ENCODE measurements around the gene TP53I13. TPM values are rescaled to one million over a fixed set of nuclear protein-coding genes. Genes with fewer than 3 reads are reported as not detected.
A peak's percentile ranks its signal among the peaks of the same experiment; 100 is the strongest.

Gene TP53I13
- total and polyA plus RNA-seq, 2 of the 13 experiments (the other 11 are each of a cell fraction or from before 2014, with no cell fraction given): 16.9 to 25.7 TPM

GRCh38 chr17:29614349-29615047, 46.0 kb downstream of the TP53I13 start:
- no peak for FAIRE-seq
- no peaks in the 10 kb centered on the region for H3K9me3 ChIP-seq (ENCODE audit: low read length)
- ChIA-PET POLR2A (interaction anchor here (1.0 to 1.5 kb wide), 5 partner anchors 14 to 146 kb away, joined by 3 to 9 read pairs (median 4); partner anchors contain the start of genes ABHD15 and ANKRD13B), CTCF (ENCODE audit: low intra/inter-chr PET ratio, low total read pairs) (interaction anchor here (2.3 kb wide), 1 partner anchor 35 kb away, joined by 13 read pairs; no protein-coding TSS in a partner anchor)
- no peak for DNase-seq (ENCODE audit: low spot score)
- BruUV-seq (replicated peaks): no TSS peak
- peaks cover 51% of the 10 kb centered on the region for H3K4me1 ChIP-seq (ENCODE audit: insufficient read depth, low read length)
- in situ Hi-C loops (cut with HindIII; ENCODE audit: extremely low pct_ligation_motif_present, low pct_unique_long_range_greater_than_20kb): loop anchor here (5.0 kb wide), 1 partner anchor 32 kb away; no protein-coding TSS in a partner anchor
- peaks cover 0 to 55% of the 10 kb centered on the region in 2 experiments; a peak in 3 of 5 replicates for H3K27me3 ChIP-seq (ENCODE audit: control insufficient read depth in 1 of 2, insufficient read depth in 2 of 2, low read length in 2 of 2)
- no peaks in the 10 kb centered on the region for H3K79me2 ChIP-seq (ENCODE audit: insufficient read depth, low read length)
- TF ChIP-seq ZNF260 (CRISPR knock-in tag; IDR thresholded peaks at IDR 0.05; ENCODE audit: borderline replicate concordance, low read depth) (no peak), ZFY (CRISPR knock-in tag; IDR thresholded peaks at IDR 0.05) (0 out of 2 replicates have a peak, but pooled peaks have one; percentile 8)
- ATAC-seq: no peak
- H3K4me3 ChIP-seq (replicated peaks in 1 of 3; ENCODE audit: insufficient read depth in 1 of 3, low read depth in 2 of 3, low read length in 3 of 3): peak overlapping the region in 2 of 3 experiments; percentile 31 to 75; a peak in 3 of 6 replicates
- no peak overlapping the region for H3K27ac ChIP-seq (ENCODE audit: extremely low read length, insufficient read depth, low read length)
- peak overlapping the region; percentile 97 for H3K4me2 ChIP-seq (ENCODE audit: low read depth, low read length)
- intact Hi-C loops (cut with micrococcal nuclease; ENCODE audit: unreplicated experiment): no loop called here
- no peak overlapping the region for H3K9ac ChIP-seq (ENCODE audit: insufficient read depth, low read depth, low read length)
- H4K20me1 ChIP-seq (ENCODE audit: insufficient read depth, low read length): no peaks in the 10 kb centered on the region
- no peaks in the 10 kb centered on the region for H3K36me3 ChIP-seq (replicated peaks in 1 of 2; ENCODE audit: control insufficient read depth in 1 of 2, insufficient read depth in 2 of 2, low read length in 2 of 2)
- H2AFZ ChIP-seq (ENCODE audit: low read length): no peak overlapping the region
- 28% methylated on average over 13 of the region's 16 CpGs for WGBS (ENCODE audit: low lambda C conversion rate)

DNA sequence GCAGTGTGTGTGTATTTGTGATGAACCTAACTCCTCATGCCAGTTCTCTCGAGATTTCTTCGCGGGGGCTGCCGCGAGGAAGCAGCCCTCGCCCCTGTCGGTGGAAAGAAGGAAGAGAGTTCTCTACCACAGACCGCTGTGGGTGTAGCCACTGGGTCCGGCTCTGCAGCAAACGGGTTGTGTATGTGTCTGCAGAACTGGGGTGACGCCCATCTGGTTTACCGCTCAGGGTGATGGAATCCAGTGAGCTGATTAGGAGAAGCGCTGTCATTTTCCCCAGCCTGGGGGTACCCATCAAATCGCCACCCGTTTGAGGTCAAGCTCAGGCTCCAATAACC, 46.5 kb downstream of the TP53I13 start:
- intact Hi-C loops (cut with micrococcal nuclease; ENCODE audit: unreplicated experiment): no loop called here
- ATAC-seq: no peak
- CTCF ChIA-PET (ENCODE audit: low intra/inter-chr PET ratio, low total read pairs): no interaction called here
- no peak for TF ChIP-seq REL (CRISPR knock-in tag; conservative IDR thresholded peaks at IDR 0.05)
- TF ChIP-seq MTA1 (CRISPR knock-in tag; IDR thresholded peaks at IDR 0.05; ENCODE audit: borderline replicate concordance): 0 out of 2 replicates have a peak, but pooled peaks have one; percentile 21
- no peak for TF ChIP-seq SKIL (CRISPR knock-in tag; IDR thresholded peaks at IDR 0.05; ENCODE audit: borderline replicate concordance)
- peak; percentile 67; the same call in 1 of the 2 replicates for TF ChIP-seq CHD2 (IDR thresholded peaks at IDR 0.05; ENCODE audit: low read depth, low read length)
- TF ChIP-seq SP4 (CRISPR knock-in tag; IDR thresholded peaks at IDR 0.05): no peak
- TF ChIP-seq GFI1 (CRISPR knock-in tag; IDR thresholded peaks at IDR 0.05; ENCODE audit: borderline replicate concordance): no peak
- 0 out of 2 replicates have a peak, but pooled peaks have one; percentile 36 for TF ChIP-seq KLF12 (CRISPR knock-in tag; IDR thresholded peaks at IDR 0.05; ENCODE audit: borderline replicate concordance)
- TF ChIP-seq, protein P1, sequence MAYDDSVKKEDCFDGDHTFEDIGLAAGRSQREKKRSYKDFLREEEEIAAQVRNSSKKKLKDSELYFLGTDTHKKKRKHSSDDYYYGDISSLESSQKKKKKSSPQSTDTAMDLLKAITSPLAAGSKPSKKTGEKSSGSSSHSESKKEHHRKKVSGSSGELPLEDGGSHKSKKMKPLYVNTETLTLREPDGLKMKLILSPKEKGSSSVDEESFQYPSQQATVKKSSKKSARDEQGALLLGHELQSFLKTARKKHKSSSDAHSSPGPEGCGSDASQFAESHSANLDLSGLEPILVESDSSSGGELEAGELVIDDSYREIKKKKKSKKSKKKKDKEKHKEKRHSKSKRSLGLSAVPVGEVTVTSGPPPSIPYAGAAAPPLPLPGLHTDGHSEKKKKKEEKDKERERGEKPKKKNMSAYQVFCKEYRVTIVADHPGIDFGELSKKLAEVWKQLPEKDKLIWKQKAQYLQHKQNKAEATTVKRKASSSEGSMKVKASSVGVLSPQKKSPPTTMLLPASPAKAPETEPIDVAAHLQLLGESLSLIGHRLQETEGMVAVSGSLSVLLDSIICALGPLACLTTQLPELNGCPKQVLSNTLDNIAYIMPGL (CRISPR knock-in tag; IDR thresholded peaks at IDR 0.05; ENCODE audit: borderline replicate concordance in 1 of 2, low read depth in 1 of 2): 0 out of 4 replicates have a peak, but pooled peaks of 1 of the 2 experiments have one; percentile 3
- no peak for TF ChIP-seq ZNF138 (CRISPR knock-in tag; IDR thresholded peaks at IDR 0.05; ENCODE audit: low read depth)
- no peak for TF ChIP-seq XRCC5 (optimal IDR thresholded peaks at IDR 0.05; ENCODE audit: low read length)

More for the DNA sequence above, 46.5 kb downstream of the TP53I13 start:
- Histone ChIP-seq H3K4me2 (ENCODE audit: low read depth, low read length) (peak overlapping the region; percentile 97), H3K9ac (ENCODE audit: insufficient read depth, low read depth, low read length) (no peak overlapping the region), H3K36me3 (replicated peaks in 1 of 2; ENCODE audit: control insufficient read depth in 1 of 2, insufficient read depth in 2 of 2, low read length in 2 of 2) (no peaks in the 10 kb centered on the region), H3K79me2 (ENCODE audit: insufficient read depth, low read length) (no peaks in the 10 kb centered on the region), H3K9me3 (ENCODE audit: low read length) (no peaks in the 10 kb centered on the region), H4K20me1 (ENCODE audit: insufficient read depth, low read length) (no peaks in the 10 kb centered on the region), H3K4me3 (replicated peaks in 1 of 3; ENCODE audit: insufficient read depth in 1 of 3, low read depth in 2 of 3, low read length in 3 of 3) (peak overlapping the region; percentile 31 to 75 (median 41)), H3K4me1 (ENCODE audit: insufficient read depth, low read length) (peaks cover 54% of the 10 kb centered on the region), H2AFZ (ENCODE audit: low read length) (no peak overlapping the region), H3K27me3 (ENCODE audit: control insufficient read depth in 1 of 2, insufficient read depth in 2 of 2, low read length in 2 of 2) (peaks cover 0 to 59% of the 10 kb centered on the region in 2 experiments; a peak in 3 of 5 replicates), H3K27ac (ENCODE audit: extremely low read length, insufficient read depth, low read length) (no peak overlapping the region)
- DNase-seq (ENCODE audit: low spot score): no peak
- POLR2A ChIA-PET: interaction anchor here (1.0 to 1.5 kb wide), 5 partner anchors 13 to 145 kb away, joined by 3 to 9 read pairs (median 3); partner anchors contain the start of genes ABHD15 and ANKRD13B
- WGBS (ENCODE audit: low lambda C conversion rate): 2% methylated on average over 10 of the region's 15 CpGs
- no peak for FAIRE-seq
- BruUV-seq (replicated peaks): no TSS peak
- in situ Hi-C loops (cut with HindIII; ENCODE audit: extremely low pct_ligation_motif_present, low pct_unique_long_range_greater_than_20kb): loop anchor here (5.0 kb wide), 1 partner anchor 33 kb away; no protein-coding TSS in a partner anchor

All from HepG2 (cell line).